Hematopoietic multipotent progenitor cell treated with erythropoietin and hydrocortisone succinate and interleukin-3 and kit ligand, for 6 days (in vitro differentiated cells): ENCODE data around the gene NFYB.
A peak's percentile ranks its signal among the peaks of the same experiment; 100 is the strongest.
"Not testable (repeated sequence)": the region's sequence is repeated elsewhere in the genome, so short reads cannot be mapped to it uniquely, and the experiment has no call there.

Source experiments
- DNase-seq: peaks from one replicate; pipeline ENCODE4 v3.0.0-alpha.2; 2015

The NFYB gene

DNA sequence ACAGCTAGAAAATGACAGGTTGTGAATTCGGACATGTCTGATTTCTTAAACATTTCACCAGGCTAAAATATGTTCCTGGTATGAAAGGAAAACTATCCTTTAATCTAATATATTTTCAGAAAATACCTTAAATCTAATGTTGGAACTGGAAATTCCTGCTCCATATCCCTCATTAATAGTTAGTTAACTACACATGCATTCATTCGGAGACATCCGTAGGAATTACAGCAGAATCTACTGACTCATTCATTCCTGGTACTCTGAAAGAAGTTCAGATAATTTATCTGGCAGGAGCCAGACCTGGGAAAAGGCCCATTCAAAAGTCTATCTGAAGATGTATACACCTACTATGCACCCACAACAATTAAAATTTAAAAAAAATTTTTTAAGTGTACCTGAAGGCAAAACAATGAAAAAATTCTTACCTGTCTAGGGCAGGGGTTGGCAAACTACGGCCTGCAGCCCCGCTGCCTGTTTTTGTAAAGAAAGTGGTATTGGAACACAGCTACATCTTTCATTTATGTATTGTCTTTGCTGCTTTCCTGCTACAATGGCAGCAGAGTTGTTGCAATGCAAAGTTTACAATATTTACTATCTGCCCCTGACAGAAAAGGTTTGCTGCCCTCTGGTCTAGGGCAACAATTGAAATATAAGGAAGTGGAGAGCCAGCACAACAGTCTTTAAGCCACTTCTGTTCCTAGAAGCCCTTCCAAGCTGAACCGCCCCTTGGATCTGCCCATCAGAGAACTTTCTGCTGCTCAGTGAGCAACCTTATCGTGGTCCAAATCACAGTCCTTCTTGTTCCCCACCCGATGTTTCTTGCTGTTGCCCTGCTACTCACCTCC, 17.9 kb upstream of the NFYB start:
- DNase-seq: no peak

DNA sequence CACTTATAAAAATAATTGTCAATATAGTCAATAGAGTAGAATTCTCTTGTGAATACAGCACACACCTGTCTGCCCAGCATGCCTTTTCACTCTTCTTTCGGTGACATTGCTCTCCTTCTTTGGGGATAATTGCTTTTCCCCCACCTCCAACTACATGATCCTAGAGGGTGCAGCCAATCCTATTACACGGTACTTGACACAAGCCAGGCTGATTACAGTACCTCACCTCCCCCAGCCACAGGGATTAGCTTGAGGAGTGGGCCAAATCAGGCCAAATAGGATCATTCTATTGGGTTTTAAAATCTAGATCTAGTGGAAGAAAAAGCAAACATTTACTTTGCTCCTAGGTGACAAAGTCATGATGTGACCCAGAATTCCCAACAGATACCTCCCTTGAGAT, 16.8 kb upstream of the NFYB start:
- no peak for DNase-seq

DNA sequence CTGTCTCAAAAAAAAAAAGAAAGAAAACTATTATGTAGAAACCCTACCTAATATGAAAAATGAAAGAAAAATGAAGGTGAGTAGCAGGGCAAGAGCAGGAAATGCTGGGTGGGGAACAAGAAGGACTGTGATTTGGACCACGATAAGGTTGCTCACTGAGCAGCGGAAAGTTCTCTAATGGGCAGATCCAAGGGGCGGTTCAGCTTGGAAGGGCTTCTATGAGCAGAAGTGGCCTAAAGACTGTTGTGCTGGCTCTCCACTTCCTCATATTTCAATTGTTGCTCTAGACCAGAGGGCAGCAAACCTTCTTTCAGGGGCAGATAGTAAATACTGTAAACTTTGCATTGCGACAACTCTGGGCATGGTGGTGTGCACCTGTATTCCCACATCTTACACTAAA, 16.3 kb upstream of the NFYB start:
- peak; percentile 60 for DNase-seq

DNA sequence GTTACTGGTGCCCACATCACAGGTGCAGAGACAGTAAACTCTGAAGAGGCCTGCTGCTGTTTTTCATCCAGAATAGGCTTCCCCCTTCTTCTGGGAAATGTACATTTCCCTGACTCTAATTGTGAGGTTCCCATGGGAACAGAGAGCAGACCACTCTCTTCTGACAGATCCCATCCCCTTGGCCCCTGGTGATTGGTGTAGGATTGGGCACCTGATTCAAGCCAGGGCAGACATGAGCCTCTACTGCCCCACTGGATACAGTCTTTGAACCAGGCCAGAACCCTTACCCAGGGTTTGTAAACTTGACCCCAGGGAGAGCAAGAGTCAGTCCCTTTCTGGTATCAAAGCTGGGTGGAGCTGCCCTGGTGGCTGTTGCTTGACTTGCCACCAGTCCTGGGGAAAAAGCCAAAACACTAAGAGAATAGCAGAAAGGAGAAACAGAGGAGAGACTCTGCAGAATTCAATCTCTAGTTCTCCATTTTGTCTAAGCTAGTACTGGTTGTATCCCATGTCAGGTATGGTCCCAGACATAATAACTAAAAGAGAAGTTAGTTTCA, 14.8 kb upstream of the NFYB start:
- no peak for DNase-seq

DNA sequence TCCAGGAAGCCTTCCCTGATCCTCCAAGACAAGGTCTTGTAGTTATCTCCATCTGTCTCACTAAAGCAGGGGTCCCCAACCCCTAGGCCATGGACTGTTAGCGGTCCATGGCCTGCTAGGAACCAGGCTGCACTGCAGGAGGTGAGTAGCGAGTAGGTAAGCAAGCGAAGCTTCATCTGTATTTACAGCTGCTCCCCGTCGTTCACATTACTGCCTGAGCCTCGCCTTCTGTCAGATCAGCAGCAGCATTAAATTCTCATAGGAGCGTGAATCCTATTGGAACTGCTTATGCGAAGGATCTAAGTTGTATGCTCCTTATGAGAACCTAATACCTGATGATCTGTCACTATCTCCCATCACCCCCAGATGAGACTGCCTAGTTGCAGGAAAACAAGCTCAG, 12.4 kb upstream of the NFYB start:
- no peak for DNase-seq

DNA sequence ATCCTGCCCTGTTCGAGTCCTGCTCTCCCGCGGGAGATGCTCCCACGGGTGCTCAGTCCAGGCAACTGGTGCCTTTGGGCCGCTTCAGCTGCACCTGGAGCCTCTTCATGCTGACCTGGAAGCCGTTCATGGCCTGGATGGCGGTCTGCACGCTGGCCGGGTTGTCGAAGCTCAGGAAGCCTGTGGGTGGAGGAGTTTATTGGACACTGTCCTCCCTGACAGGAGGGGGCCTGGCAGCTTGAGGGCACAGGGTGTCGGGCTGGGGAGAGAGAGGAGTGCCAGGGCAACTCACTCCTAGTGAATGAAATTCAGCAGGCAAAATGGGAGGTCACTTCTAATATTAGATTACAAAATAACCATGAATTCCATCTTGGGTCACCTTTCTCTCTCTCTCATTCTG, 9.3 kb upstream of the NFYB start:
- no peak for DNase-seq

DNA sequence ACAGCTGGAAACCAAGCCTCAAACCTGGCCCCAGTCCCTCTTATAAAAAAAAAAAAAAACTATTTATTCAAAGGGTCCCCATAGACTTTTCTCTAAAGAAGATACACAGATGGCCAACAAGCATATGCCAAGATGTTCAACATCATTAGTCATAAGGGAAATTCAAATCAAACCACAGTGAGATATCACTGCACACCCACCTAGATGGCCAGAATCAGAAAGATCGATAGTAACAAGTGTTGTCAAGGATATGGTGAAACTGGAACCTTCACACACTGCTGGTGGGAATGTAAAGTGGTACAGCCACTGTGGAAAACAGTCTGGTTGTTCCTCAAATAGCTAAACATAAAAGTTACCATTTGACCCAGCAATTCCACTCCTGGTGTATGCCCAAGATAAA, 5.9 kb upstream of the NFYB start:
- DNase-seq: no peak

DNA sequence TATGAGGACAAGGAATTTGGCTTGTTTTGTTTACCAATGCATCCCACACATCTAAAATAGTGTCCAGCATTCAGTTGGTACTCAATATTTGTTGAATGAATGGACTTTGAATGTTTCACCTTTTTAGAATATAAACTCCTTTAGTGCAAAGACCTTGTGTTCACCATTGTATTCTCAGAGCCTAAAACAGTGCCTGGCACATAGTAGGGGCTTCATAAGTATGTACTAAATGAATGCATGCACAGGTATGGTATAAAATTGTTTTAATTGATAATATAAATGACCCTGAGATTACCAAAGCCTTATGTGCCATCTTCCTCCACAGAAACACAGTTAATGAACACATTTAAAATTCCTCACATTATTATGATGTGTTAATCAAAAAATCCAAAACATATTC, 5.0 kb upstream of the NFYB start:
- DNase-seq: no peak

DNA sequence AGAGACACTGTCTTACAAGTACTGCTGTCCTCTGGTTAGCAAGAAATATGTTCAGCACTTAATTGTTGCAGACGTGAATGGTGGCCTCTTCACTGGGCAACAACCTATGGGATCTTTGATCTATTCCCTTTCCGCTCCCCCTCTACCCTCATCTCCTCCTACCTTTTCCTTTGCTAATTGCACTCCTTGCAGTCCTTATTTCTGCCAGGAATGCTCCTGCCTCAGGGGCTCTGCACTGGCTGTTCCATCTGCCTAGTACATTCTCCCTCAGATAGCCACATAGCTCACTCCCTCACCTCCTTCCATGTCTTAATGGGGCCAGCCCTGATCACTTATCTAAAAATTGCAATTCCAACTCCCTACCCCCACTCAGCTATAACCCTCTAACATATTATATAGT, 4.5 kb upstream of the NFYB start:
- DNase-seq: no peak

DNA sequence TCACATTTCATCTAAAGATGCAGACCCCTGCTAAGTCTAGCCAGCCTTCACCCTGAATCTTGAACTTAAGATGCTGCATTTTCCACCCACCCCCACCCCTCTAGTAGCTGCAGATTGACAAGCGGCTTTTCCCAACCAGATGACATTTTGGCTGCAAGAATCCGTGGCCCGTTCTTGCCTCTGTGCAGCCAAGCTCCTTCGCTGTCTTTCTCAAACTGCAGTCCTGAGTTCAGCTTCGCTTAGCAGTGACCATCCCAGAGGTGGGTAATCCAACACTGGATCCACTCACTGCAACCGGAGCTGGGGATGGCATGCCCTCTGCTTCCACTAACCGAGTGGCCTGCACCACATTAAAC, 765 bp upstream of the NFYB start:
- peak; percentile 7 for DNase-seq

DNA sequence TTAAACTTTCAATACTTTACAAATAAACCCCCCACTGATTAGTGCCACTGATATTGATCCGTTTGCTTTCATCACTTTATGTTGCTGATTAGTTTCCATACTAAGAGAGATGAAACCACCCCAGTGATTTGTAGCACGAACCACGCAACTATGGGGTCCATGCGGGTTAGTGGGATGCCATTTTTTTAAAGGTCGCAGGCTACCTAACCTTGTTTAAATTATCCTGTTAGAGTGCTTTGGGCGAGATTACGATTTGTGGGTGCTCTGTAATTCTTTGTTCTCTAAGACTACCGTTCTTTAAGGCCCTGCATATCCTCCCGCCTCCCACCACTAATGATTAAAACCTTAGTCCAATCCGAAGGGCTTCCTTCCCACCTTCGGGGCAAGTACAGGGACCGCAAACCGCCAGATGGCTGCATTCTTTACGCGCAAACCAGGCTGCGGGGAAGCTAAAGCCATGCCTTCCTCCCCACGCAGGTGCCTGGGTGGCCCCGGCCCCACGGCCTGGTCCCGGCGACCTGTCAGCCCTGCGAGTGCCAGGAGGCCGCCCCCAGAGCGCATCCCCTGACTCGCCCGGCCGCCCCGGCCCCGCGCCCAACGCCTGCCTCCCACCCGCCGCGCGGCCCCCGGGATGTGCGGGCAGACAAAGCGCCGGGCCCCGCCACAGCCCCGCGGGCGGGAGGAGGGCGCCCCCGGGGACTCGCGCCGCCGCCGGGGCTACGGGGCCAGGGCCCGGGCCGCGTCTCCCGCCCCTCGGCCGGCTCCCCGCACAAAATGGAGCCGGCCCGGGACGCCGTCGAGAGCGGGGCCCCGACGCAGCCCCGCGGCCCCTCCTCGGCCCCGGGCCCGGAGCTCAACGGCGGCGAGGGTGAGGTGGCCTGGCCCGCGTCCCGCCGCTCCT, 759 bp downstream of the NFYB start:
- DNase-seq: peak; percentile 73

DNA sequence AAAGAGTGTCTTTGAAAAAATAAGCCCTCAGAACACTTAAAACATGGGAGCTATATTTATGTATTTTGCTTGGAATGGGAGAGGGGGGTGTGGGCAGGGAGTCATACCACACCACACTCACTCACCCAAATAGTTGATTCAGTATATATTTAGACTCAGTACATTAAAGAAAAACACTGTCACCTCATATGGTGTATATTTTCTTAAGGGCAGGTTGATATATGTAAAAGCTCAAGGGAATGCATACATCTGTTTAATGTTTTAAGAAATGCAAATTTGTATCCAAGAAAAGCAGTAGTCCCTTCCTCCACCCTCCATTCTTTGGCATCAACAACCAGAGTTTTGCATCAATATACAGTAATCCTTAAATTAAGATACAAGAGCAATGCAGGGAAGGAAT, 1.4 kb downstream of the NFYB start:
- peak; percentile 19 for DNase-seq

DNA sequence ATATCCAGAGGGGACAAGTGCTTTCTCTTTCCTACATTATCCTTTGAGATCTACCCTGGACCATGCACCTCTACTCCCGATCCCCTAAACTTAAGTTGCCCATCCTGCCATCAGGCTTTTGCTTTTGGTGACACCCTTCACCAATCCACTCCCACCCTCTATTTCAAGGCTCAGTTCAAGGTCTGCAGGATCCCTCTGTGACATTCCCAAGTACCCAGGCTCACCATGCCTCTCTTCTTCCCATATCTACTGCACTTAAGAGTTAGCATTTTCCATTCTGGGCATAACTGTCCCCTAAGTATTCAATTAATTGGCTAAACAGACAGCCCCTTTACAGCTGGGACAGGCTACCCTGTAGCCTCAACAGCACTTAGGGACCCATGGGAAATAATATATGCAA, 3.1 kb downstream of the NFYB start:
- no peak for DNase-seq

DNA sequence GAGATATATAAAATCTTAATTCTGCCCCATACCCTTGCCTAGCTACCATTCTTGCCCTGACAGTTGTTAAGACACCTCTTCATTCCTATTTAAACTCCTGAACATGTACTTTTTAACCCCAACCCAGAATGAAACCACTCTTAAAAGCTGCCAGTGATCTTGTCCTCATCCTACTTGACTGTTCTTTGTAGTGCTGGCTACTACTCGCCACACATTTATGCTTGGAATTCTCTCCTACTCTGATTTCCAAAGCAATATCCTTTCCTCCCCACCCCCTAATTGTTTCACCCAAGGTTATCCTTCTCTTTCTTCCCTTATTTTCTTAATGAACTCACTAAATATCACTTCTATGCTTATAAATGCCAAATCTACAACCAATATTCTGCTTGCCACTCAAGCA, 4.1 kb downstream of the NFYB start:
- DNase-seq: no peak

DNA sequence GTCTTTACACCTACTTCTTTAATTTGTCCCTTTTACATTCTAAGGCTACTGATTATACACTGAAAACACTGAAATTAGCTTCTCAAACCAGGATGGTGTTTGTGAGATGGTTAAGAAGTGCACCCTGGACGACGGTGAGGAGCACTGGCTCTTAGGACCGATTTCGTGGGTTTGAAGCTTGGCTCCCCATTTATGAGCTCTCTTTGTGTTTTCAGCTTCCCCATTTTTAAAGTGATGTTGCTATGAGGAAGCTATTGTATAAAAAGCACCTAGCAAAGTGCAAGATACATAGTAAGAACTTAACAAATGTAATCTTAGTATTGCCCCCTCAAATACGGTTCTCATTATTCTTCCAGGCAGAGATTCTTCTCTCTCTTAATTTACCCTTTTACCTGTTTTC, 4.7 kb downstream of the NFYB start:
- DNase-seq: peak; percentile 41

DNA sequence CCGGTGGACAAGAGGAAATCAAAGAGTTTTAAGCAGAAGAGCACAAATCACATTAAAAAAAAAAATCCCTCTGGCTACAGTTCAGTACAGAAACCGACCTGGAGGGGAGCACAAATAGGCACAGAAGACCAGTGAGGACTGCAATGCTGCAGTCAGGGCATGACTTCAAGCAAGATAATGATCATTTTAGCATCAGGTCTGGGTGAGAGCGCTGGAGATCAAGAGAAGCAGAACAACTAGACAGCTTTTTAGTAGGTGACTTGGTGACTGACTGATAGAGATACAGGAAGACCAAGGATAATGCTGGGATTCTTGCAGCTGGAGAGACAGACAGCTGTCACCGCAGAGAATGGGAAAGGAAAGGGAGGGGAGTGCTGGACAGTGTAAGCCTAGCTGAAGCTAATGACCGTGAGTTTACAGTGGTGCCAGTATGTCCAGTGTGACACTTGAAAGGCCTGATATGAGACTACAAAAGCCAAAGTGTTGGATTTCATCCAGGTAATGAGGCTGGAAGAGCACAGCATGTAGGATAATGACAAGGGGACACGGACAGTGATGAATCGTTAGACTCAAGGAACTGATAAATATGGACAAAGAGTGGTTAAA, 5.6 kb downstream of the NFYB start:
- peak; percentile 7 for DNase-seq

DNA sequence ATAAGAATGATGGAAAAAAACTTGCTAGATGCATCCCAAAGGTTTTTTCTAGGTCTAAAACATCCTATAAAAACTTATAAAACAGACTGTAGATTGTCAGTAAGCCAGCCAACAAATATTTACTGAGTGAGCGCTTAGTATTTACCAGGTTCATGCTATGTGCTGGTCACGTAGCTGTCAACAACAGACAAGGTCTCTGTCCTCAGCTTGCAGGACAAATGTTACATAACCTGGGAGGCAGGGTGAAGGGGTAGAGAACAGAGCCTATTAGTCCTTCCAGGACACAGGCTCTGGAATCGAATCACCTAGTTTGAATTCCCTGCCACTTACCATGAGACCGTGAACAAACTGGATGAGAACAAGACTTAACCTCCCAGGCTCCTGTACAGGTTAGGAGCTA, 6.4 kb downstream of the NFYB start:
- DNase-seq: no peak

DNA sequence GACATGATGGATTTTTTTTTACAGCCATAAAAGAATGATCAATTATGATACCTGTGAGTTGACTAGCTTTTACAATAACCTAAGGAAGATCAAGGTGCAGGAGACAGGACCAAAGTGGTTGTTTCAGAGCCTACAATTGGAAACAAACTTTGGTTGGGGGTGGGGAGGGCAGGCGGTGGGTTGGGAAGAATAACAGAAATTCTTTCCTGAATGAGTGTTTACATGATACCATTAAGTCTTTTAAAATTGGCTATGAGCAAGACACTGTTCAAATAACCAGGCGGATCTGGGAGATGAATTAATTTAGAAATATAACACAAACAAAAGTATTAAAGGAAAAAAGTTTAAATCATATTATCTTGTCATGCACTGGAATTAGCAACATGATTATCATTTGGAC, 7.2 kb downstream of the NFYB start:
- no peak for DNase-seq

DNA sequence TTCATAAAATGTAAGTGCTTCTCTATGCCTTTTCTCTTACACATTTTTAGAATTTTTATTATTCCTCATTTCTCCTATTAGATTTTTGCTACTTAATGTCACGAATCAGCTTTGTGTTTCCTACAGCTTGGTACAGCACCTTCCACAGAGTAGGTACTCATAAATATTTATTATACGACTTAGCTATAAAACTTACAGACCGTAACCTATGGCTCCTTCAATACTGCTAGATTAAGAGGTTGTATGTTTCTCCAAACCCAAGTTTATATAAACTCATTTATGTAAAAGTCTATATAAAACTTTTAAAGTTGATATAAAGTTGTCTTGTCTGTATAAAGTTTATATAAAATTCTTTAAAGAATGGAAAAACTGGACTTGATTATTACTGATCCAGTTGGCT, 11.5 kb downstream of the NFYB start:
- DNase-seq: no peak

DNA sequence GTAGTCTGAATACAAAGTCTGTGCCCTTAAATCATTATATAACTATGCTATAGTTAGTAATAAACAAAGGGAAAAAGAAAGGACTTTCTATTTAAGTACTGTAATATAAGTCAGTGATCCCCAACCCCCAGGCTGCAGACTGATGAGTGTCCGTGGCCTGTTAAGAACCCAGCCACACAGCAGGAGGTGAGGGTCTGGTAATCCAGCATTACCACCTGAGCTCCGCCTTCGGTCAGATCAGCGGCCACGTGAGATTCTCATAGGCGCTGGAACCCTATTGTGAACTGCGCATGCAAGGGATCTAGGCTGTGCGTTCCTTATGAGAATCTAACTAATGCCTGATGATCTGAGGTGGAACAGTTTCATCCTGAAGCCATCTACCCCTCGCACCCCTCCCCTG, 15.7 kb downstream of the NFYB start:
- no peak for DNase-seq

DNA sequence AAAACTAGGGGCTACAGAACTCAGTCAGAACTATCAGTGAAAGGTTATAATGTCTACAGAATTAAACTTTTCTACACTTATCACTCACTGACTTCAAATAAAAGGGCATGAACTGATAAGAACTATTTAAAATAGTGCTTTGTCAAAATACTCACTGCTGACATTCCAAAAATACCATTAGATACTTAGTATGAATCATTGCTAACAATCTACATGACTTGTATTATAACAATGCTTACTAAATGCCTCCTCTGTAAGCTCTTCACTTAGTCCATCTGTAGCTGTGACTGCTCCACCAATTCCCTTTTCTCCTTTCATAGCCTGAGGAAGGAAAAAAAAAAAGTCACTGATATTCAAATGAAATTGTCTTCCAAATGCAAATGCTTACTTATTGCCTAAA, 17.0 kb downstream of the NFYB start:
- DNase-seq: no peak

DNA sequence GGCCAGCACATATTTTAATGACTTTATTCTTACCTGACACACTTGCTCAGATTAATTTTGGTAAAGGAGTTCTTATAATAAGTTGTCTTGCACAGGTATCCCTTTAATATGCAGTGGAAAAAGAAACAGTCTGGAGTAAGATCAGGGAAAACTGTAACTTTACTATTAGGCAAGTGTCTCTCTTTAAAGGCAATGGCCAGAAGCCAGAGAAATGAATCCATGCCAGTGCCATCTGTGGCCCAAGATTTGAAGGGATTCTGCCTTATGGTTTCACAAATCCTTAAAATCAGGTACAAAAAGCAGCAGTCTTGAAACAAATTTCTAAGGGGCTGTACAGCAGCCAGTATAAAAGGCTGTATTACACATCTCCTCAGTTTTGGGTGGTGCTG, 22.4 kb downstream of the NFYB start:
- no peak for DNase-seq

DNA sequence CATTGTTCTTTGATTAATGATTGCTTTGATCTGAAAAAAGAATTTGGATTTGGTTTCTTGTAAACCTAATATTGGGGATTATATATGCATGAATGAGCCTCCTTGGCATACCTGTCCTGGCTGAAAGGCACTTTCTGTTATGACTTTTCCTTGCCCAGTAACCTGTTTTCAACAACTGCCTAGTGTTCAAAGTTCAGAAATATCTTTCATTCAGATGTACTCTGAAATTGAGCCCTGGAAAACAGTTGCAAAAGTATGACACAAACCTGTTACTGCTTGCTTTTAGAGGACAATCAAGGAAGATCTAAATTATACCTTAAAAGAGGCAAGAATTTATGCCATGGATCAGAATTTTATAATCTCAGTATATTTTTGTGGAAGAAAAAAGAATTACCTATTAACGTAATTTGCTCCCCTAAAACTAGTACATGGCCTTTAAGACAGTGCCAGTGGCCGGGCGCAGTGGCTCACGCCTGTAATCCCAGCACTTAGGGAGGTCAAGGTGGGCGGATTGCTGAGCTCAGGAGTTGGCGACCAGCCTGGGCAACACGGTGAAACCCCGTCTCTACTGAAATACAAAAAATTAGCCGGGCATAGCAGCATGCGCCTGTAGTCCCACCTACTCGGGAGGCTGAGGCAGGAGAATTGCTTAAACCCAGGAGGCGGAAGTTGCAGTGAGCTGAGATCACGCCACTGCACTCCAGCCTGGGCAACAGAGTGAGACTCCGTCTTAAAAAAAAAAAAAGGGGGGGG, 23.0 kb downstream of the NFYB start:
- DNase-seq: not testable (repeated sequence)
